GM12801 (cell line): Measurements from ENCODE around the gene CUEDC1.

Source experiments
- TF ChIP-seq, protein P1 (sequence below): IDR thresholded peaks from one replicate; pipeline ENCODE4 v1.5.1; 2011; ENCODE audit warnings: control low read depth; ENCODE audit not compliant: insufficient read length; ENCODE audit errors: extremely low read depth

CUEDC1 gene

DNA sequence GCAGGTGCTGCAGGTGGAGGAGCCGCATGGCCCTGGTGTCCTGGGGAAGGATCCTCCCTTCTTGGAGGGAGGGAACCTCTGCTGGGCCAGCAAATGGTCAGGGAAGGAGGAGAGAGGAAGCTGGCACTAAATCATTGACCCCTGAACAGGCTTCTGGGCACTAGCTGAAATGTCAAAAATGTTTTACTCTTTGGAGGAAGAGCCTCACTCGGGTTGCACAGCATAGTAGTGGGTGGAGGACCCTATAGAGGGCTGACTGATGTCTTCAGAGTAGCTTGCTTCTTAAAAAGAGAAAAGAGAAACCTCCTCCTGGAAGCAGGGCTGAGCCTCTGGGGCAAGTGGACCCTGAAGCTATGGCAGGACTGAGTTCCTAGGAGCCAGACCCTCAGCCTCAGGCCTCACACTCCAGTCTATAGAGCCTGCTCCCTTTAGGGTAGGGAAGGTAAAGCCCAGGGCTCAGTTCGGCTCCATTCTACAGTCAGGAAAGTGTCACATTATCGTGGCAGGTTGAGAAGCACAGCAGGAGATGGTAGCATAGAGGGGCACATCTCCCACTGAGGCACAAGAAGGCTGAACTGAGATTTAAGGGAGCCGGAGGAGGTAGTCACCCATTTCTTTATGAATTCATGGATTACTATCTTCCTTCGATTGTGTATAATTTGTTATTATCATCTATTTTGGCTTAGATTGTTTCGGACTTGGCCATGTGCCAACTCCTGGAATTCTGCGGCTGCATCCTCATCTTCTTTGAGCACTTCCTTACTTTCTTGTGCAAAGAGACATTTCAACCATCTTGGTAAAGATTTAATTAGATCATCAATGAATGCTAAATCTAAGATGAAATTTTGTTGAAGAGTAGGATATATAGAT is 7.3 kb upstream of the CUEDC1 start:
- TF ChIP-seq, protein P1, sequence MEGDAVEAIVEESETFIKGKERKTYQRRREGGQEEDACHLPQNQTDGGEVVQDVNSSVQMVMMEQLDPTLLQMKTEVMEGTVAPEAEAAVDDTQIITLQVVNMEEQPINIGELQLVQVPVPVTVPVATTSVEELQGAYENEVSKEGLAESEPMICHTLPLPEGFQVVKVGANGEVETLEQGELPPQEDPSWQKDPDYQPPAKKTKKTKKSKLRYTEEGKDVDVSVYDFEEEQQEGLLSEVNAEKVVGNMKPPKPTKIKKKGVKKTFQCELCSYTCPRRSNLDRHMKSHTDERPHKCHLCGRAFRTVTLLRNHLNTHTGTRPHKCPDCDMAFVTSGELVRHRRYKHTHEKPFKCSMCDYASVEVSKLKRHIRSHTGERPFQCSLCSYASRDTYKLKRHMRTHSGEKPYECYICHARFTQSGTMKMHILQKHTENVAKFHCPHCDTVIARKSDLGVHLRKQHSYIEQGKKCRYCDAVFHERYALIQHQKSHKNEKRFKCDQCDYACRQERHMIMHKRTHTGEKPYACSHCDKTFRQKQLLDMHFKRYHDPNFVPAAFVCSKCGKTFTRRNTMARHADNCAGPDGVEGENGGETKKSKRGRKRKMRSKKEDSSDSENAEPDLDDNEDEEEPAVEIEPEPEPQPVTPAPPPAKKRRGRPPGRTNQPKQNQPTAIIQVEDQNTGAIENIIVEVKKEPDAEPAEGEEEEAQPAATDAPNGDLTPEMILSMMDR = no peak

DNA sequence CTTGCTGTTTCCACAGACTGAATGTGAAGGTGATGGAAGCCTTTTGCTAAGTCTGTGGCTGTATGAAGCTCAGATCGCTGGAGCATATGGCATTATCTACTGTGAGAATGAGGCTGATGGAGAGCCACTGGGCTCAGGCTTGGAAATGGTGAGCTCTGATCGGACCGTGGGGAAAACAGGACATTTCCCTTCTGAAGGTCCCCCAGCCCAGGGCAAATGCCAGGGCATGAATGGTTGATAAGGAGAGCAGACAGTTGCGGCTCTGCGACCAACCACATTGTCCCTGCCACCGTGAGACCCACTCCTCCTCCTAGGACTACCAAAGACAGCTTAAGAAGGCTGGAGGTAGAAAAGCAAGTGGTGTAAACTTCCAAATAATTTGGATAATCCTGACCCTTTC is 4.7 kb upstream of the CUEDC1 start:
- TF ChIP-seq, protein P1 = no peak

DNA sequence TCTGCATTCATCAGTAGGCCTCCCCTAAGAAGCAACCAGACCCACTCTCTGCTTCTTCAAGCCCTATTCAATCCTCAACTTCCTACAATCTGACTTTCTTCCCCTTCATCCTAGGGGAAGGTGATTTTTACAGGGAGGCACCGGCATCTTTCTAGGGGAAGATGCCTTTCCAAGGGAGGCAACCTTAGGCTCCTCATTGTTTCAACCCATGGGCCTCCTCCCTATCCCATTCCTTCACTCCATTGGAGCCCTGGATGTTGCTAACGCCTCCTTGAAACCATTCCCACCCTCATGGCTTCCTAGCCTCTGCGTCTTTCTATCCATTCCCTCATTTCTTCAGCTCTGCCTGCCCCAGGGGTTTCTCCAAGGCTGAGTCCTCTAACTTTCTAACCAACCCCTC is 2.7 kb upstream of the CUEDC1 start:
- TF ChIP-seq, protein P1 = no peak

DNA sequence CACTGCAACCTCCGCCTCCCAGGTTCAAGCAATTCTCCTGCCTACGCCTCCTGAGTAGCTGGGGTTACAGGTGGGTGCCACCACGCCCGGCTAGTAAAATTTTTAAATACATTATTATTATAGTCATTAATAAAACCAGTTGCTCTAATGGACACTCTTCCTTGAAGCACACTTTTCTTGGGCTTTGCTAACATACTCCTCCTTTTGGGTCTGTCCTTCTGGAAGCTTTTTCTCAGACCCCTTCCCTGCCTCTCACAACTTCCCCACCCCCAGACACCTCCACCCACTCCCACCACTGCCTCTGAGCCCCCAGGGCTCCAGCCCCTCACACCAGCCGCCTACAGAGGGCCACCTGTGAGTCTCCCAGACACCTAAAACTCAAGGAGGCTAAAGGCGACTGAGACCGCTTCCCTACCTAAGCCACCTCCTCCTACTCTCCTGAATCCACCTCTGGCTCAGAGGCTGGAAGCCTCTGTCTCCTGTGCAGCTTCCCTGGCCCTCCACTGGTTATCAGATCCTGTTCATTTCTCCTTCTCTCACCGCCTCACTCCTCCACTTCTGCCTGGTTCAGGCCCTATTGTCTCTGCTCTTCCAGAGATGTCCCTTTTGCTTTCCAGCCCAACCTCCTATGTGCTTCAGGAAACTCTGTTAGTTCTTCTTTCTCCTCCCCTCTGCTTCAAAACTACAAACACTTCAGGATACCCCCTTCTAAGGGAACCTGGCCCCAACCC is 2.1 kb upstream of the CUEDC1 start:
- TF ChIP-seq, protein P1 = no peak

DNA sequence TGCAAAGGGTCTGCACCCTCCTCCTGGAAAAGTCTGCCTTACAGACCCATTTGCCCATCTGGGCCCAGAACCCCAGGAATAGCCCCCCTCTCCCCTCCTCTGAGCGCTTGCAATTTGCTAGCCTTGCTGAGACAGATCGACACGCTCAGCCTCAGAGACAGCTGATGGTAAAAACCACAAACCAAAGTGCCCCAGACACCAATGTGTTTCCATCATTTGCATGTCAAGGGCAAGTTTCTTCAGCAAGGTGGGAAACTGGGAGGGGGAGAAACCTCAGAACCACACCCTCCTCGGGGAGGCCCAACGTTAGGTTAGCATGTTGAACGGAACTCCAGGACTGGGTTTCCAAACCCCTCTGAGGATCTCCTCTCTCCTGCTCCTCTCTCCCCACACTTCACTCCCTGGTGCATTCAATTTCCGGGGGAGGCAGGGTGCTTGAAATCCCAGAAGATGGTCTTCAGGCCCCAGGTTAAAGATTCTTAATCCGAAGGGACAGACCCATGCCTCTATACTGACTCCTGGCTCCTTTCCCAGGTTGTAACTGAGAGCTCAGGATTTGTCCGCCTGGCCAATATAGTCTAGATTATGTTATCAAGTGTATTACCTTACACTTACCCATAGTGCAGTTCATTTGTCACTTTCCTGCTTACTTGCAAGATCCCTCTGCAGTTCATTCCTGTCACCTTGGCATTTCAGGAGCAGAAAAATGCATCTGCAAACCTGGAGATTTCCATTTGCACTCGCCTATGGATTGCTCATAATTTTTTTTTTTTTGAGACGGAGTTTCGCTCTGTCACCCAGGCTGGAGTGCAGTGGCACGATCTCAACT is 1.3 kb upstream of the CUEDC1 start:
- TF ChIP-seq, protein P1 = no peak

DNA sequence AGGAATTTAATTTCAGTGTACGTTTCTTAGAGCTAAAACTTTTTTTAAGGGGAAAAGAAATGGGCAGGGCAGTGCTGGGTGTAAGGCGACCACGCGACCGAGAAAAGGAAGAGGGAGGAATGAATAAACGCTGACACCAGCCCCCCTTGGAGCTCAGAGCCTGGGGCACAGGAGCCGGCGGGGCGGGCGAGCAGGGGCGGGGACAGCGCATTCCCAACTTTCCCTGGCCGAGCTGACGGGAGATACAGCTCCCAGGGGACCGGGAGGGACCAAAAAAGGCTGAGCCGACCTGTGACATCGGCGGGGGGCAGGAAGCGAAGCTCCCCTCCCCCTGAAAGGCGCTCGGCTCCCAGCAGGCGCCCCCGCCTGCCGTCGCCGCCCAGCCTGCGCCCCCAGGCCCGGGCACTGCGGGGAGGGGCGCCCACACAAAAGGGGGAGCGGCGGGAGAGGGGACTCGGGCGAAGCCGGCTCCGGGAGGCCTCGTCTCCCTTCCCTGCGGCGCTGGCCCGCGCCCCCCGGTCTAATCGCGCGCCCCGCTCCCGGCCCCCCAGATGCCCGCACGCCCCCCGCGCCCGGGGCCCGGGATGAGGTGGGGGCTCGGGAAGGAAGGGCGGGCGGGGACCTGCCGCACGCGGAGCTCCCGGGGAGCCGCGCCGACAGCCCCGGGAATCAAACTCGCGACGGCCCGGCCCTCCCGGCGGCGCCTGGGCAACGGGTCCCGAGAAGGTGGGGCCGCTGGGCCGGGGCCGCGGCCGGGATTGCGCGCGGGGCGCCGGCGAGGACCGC is 622 bp downstream of the CUEDC1 start:
- TF ChIP-seq, protein P1 = no peak
